Measurements from ENCODE around the gene CCRL2. TPM values are rescaled to one million over a fixed set of nuclear protein-coding genes. Genes with fewer than 3 reads are reported as not detected.

The CCRL2 gene
- total RNA-seq, 1 donor from 2014 or later, result 28.5 TPM

- DNase-seq (no peak), ATAC-seq (no peak)
- peaks cover 31% of the 10 kb centered on the region for H3K4me1 ChIP-seq
- H3K36me3 ChIP-seq, result no peaks in the 10 kb centered on the region
- intact Hi-C loops (cut with DNase I), result no loop called here
- H3K27ac ChIP-seq, result peak overlapping the region; percentile 67
- H3K9me3 ChIP-seq, result no peaks in the 10 kb centered on the region
- TF ChIP-seq CTCF (IDR thresholded peaks at IDR 0.05), result no peak
- no peak overlapping the region for H3K4me3 ChIP-seq
- H3K27me3 ChIP-seq, result no peaks in the 10 kb centered on the region
These were observed 37.9 kb upstream of the CCRL2 start for GRCh38 chr3:46369151-46369550.

DNA sequence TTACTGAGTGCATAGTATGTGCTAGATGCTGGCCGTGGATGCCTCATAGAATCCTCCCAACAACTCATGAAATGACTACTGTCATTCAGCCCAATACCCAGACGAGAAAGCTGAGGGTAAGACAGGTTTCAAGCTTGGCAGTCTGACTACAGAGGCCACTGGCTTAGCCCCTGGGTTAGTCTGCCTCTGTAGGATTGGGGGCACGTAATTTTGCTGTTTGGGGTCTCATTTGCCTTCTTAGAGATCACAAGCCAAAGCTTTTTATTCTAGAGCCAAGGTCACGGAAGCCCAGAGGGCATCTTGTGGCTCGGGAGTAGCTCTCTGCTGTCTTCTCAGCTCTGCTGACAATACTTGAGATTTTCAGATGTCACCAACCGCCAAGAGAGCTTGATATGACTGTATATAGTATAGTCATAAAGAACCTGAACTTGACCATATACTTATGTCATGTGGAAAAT lies 37.4 kb upstream of the CCRL2 start:
- no peak for TF ChIP-seq CTCF (IDR thresholded peaks at IDR 0.05)
- peak overlapping the region; percentile 67 for H3K27ac ChIP-seq
- H3K4me3 ChIP-seq, result no peak overlapping the region
- no peaks in the 10 kb centered on the region for H3K27me3 ChIP-seq
- H3K4me1 ChIP-seq, result peaks cover 31% of the 10 kb centered on the region
- no peak for ATAC-seq
- no peak for DNase-seq
- H3K9me3 ChIP-seq, result no peaks in the 10 kb centered on the region
- no peaks in the 10 kb centered on the region for H3K36me3 ChIP-seq
- intact Hi-C loops (cut with DNase I), result loop anchor here (10.0 kb wide), 2 partner anchors 95 to 285 kb away; no protein-coding TSS in a partner anchor

DNA sequence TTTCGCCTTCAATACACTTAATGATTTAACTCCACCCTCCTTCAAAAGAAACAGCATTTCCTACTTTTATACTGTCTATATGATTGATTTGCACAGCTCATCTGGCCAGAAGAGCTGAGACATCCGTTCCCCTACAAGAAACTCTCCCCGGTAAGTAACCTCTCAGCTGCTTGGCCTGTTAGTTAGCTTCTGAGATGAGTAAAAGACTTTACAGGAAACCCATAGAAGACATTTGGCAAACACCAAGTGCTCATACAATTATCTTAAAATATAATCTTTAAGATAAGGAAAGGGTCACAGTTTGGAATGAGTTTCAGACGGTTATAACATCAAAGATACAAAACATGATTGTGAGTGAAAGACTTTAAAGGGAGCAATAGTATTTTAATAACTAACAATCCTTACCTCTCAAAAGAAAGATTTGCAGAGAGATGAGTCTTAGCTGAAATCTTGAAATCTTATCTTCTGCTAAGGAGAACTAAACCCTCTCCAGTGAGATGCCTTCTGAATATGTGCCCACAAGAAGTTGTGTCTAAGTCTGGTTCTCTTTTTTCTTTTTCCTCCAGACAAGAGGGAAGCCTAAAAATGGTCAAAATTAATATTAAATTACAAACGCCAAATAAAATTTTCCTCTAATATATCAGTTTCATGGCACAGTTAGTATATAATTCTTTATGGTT lies 36.1 kb upstream of the CCRL2 start, which contains the start of gene CCR5:
CCR5 (plus strand) TSS at position 108 of the 680 bp plus-strand sequence. CDS start 1,957 bp downstream, outside the sequence.
- intact Hi-C loops (cut with DNase I), result loop anchor here (10.0 kb wide), 2 partner anchors 96 to 286 kb away; no protein-coding TSS in a partner anchor
- Histone ChIP-seq H3K27ac (peak within 1 kb of the TSS; percentile 67), H3K4me1 (peaks cover 31% of the 10 kb centered on the region), H3K4me3 (peak within 1 kb of the TSS; percentile 39), H3K36me3 (no peaks in the 10 kb centered on the region), H3K27me3 (no peaks in the 10 kb centered on the region), H3K9me3 (no peaks in the 10 kb centered on the region)
- no peak for DNase-seq
- no peak for TF ChIP-seq CTCF (IDR thresholded peaks at IDR 0.05)
- ATAC-seq, result peak; percentile 13

DNA sequence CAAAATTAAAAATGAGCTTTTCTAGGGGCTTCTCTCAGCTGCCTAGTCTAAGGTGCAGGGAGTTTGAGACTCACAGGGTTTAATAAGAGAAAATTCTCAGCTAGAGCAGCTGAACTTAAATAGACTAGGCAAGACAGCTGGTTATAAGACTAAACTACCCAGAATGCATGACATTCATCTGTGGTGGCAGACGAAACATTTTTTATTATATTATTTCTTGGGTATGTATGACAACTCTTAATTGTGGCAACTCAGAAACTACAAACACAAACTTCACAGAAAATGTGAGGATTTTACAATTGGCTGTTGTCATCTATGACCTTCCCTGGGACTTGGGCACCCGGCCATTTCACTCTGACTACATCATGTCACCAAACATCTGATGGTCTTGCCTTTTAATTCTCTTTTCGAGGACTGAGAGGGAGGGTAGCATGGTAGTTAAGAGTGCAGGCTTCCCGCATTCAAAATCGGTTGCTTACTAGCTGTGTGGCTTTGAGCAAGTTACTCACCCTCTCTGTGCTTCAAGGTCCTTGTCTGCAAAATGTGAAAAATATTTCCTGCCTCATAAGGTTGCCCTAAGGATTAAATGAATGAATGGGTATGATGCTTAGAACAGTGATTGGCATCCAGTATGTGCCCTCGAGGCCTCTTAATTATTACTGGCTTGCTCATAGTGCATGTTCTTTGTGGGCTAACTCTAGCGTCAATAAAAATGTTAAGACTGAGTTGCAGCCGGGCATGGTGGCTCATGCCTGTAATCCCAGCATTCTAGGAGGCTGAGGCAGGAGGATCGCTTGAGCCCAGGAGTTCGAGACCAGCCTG lies 35.3 kb upstream of the CCRL2 start:
- no peak for TF ChIP-seq CTCF (IDR thresholded peaks at IDR 0.05)
- H3K27me3 ChIP-seq, result no peaks in the 10 kb centered on the region
- DNase-seq, result no peak
- H3K27ac ChIP-seq, result peak overlapping the region; percentile 67
- peak overlapping the region; percentile 39 for H3K4me3 ChIP-seq
- H3K4me1 ChIP-seq, result peaks cover 31% of the 10 kb centered on the region
- ATAC-seq, result no peak
- no peaks in the 10 kb centered on the region for H3K9me3 ChIP-seq
- H3K36me3 ChIP-seq, result no peaks in the 10 kb centered on the region
- intact Hi-C loops (cut with DNase I), result loop anchor here (10.0 kb wide), 2 partner anchors 97 to 287 kb away; no protein-coding TSS in a partner anchor

- H3K9me3 ChIP-seq, result no peaks in the 10 kb centered on the region
- ATAC-seq (peak; percentile 66), DNase-seq (no peak)
- no peak overlapping the region for H3K27ac ChIP-seq
- H3K4me1 ChIP-seq, result peaks cover 31% of the 10 kb centered on the region
- no peaks in the 10 kb centered on the region for H3K27me3 ChIP-seq
- intact Hi-C loops (cut with DNase I), result loop anchor here (10.0 kb wide), 2 partner anchors 98 to 288 kb away; no protein-coding TSS in a partner anchor
- peak overlapping the region; percentile 39 for H3K4me3 ChIP-seq
- no peaks in the 10 kb centered on the region for H3K36me3 ChIP-seq
- peak; percentile 64 for TF ChIP-seq CTCF (IDR thresholded peaks at IDR 0.05)
These were observed 34.3 kb upstream of the CCRL2 start for GRCh38 chr3:46372492-46373359.

Measured in upper lobe of right lung (tissue), 1 donor.